Adrenal gland (tissue), 12 donors: ENCODE results near the gene TECTB. TPM values are rescaled to one million over a fixed set of nuclear protein-coding genes. Genes with fewer than 3 reads are reported as not detected.

Source experiments
- DNase-seq, 7 donors: peaks; one replicate each; pipeline ENCODE4 v3.0.0-alpha.2; 2019 to 2020
- H3K27ac ChIP-seq, 5 donors: fragments of 200-600 bp; sonication (generic) in 4 of 5; 1 replicate in 3 of 5; 2 replicates in 2 of 5; pipeline versions ENCODE4 v1.5.1 to v1.8.0; 2016 to 2020; ENCODE audit warnings: mild to moderate bottlenecking in 1 of 5
- H3K27me3 ChIP-seq: fragments of 200-600 bp; 2 replicates; pipeline ENCODE4 v1.8.0; 2021
- H3K36me3 ChIP-seq, 2 donors: fragments of 200-600 bp; replicated peaks in 1 of 2; 1 replicate in 1 of 2; 2 replicates in 1 of 2; pipeline versions ENCODE4 v1.5.1 to v1.8.0; 2018 to 2022
- H3K4me1 ChIP-seq, 2 donors: fragments of 200-600 bp; replicated peaks in 1 of 2; 1 replicate in 1 of 2; 2 replicates in 1 of 2; pipeline versions ENCODE4 v1.5.1 to v1.8.0; 2018 to 2021
- H3K4me3 ChIP-seq, 4 donors: fragments of 200-600 bp; sonication (generic) in 3 of 4; one replicate each; pipeline ENCODE4 v1.5.1; 2016 to 2018
- H3K9me3 ChIP-seq, 3 donors: fragments of 200-600 bp; sonication (generic) in 1 of 3; replicated peaks in 1 of 3; 1 replicate in 2 of 3; 2 replicates in 1 of 3; pipeline versions ENCODE4 v1.5.1 to v1.8.0; 2016 to 2021
- CTCF ChIP-seq, 6 experiments: fragments of 450-650 bp in 4 of 6; fragments of 200-600 bp in 2 of 6; sonication (generic) in 1 of 6; IDR thresholded peaks; 1 replicate in 5 of 6; 2 replicates in 1 of 6; pipeline versions ENCODE4 v1.5.1 to v1.8.0; 2016 to 2021; ENCODE audit warnings: antibody characterized with exemption in 6 of 6, mild to moderate bottlenecking in 2 of 6, moderate library complexity in 1 of 6
- POLR2A ChIP-seq, 2 donors: fragments of 450-650 bp; IDR thresholded peaks; one replicate each; pipeline ENCODE4 v1.6.1; 2017; ENCODE audit warnings: antibody characterized with exemption in 2 of 2, mild to moderate bottlenecking in 2 of 2, moderate library complexity in 1 of 2
- WGBS, 4 donors: extraction: QIAGEN DNeasy Blood & Tissue Kit in 2 of 4; methylation state at CpG; one replicate each; pipeline versions ENCODE4 v1.1.5 to v1.1.7; 2013 to 2017; 5-methylcytosine and 5-hydroxymethylcytosine counted together
- intact Hi-C, 2 donors: fragments of 100-400 bp; cut with DNase I; formaldehyde crosslinking; loops; one replicate each; pipeline versions ENCODE4 v1.14.1 to v1.15.0; 2022 to 2023
- polyA plus RNA-seq, 3 donors: library from polyadenylated mRNA; stranded (reverse); fragments of 200-250 nt in 2 of 3; fragments of 350-450 nt in 1 of 3; fragmentation: Illumina TruSeq in 1 of 3; extraction: RNeasy Lipid Tissue Mini Kit (QIAGEN cat#74804) in 1 of 3; gene quantifications; one replicate each; pipeline ENCODE4 v1.2.3, GENCODE V29; 2013 to 2014
- total RNA-seq, 9 donors: library from RNA; depleted of rRNA in 4 of 9; stranded (reverse); fragments of >200 nt in 4 of 9; fragments of 120-200 nt in 1 of 9; fragmentation: NEBNext Ultra II Directional in 1 of 9; extraction: Animal tissue kit (Norgen Biotek cat#: 25700) in 1 of 9; gene quantifications; one replicate each; pipeline versions ENCODE4 v1.1.0 to v1.2.4, GENCODE V29; 2013 to 2023
- donor health status: healthy with polysubstance abuse.
- donor health status: Bipolar disorder and iron deficiency.
- donor health status: DM: yes; HTN: yes; CAD: no.
- donor health status: DM: no; HTN: no; CAD: no.
- donor health status: DM: no; HTN: no; CAD: no.
- donor health status: DM: yes; HTN: yes; CAD: no.

The TECTB gene
- total and polyA plus RNA-seq, 12 donors: not detected

GRCh38 chr10:112239347-112239746 is 43.9 kb upstream of the TECTB start:
- no peak for DNase-seq
- H3K36me3 ChIP-seq: no peaks in the 10 kb centered on the region
- H3K4me1 ChIP-seq: no peaks in the 10 kb centered on the region
- no peaks in the 10 kb centered on the region for H3K27me3 ChIP-seq
- intact Hi-C loops: no loop called here
- no peak for TF ChIP-seq POLR2A (IDR thresholded peaks at IDR 0.05)
- TF ChIP-seq CTCF (IDR thresholded peaks at IDR 0.05): no peak
- no peak overlapping the region for H3K27ac ChIP-seq
- no peaks in the 10 kb centered on the region for H3K9me3 ChIP-seq
- 93 to 97% (median 94%) methylated on average over 3 to 5 of the region's 5 CpGs for WGBS, 4 donors
- H3K4me3 ChIP-seq: no peak overlapping the region

- intact Hi-C loops: no loop called here
- WGBS, 4 donors: 83 to 97% (median 94%) methylated on average over 6 to 13 of the region's 13 CpGs
- H3K4me3 ChIP-seq: no peak overlapping the region
- H3K27me3 ChIP-seq: no peaks in the 10 kb centered on the region
- no peak for TF ChIP-seq CTCF (IDR thresholded peaks at IDR 0.05)
- no peak for TF ChIP-seq POLR2A (IDR thresholded peaks at IDR 0.05)
- H3K9me3 ChIP-seq: no peaks in the 10 kb centered on the region
- no peak for DNase-seq
- H3K36me3 ChIP-seq: no peaks in the 10 kb centered on the region
- no peak overlapping the region for H3K27ac ChIP-seq
- no peaks in the 10 kb centered on the region for H3K4me1 ChIP-seq
Measured at GRCh38 chr10:112240441-112240840, 42.8 kb upstream of the TECTB start.

- Histone ChIP-seq H3K4me3 (no peak overlapping the region), H3K27ac (no peak overlapping the region), H3K27me3 (no peaks in the 10 kb centered on the region), H3K4me1 (no peaks in the 10 kb centered on the region), H3K9me3 (no peaks in the 10 kb centered on the region), H3K36me3 (no peaks in the 10 kb centered on the region)
- intact Hi-C loops: no loop called here
- WGBS, 4 donors: 70 to 86% (median 83%) methylated on average over 2 of the region's 2 CpGs
- DNase-seq: no peak
- TF ChIP-seq CTCF (IDR thresholded peaks at IDR 0.05) (no peak), POLR2A (IDR thresholded peaks at IDR 0.05) (no peak)
Measured at GRCh38 chr10:112241651-112242341, 41.4 kb upstream of the TECTB start.

- Histone ChIP-seq H3K27me3 (no peaks in the 10 kb centered on the region), H3K27ac (no peak overlapping the region), H3K4me1 (no peaks in the 10 kb centered on the region), H3K36me3 (no peaks in the 10 kb centered on the region), H3K4me3 (no peak overlapping the region), H3K9me3 (no peaks in the 10 kb centered on the region)
- 85 to 92% (median 91%) methylated on average over 2 of the region's 2 CpGs for WGBS, 4 donors
- intact Hi-C loops: no loop called here
- DNase-seq: no peak
- TF ChIP-seq CTCF (IDR thresholded peaks at IDR 0.05): no peak
- no peak for TF ChIP-seq POLR2A (IDR thresholded peaks at IDR 0.05)
Measured at GRCh38 chr10:112242769-112243168, 40.4 kb upstream of the TECTB start.
